ENCODE results near the gene ZNF618. TPM values are rescaled to one million over a fixed set of nuclear protein-coding genes. Genes with fewer than 3 reads are reported as not detected.
"Not testable (repeated sequence)": the region's sequence is repeated elsewhere in the genome, so short reads cannot be mapped to it uniquely, and the experiment has no call there.

The ZNF618 gene
- total RNA-seq, 4 donors from 2014 or later = 2.1 to 6.2 (median 4.1) TPM

GRCh38 chr9:114039484-114039883, 163.4 kb downstream of the ZNF618 start:
- no peaks in the 10 kb centered on the region for H3K27me3 ChIP-seq
- H3K27ac ChIP-seq = no peak overlapping the region
- TF ChIP-seq POLR2A (IDR thresholded peaks at IDR 0.05) (no peak), EP300 (IDR thresholded peaks at IDR 0.05) (no peak), CTCF (IDR thresholded peaks at IDR 0.05) (no peak), POLR2AphosphoS5 (IDR thresholded peaks at IDR 0.05) (no peak)
- peaks cover 0 to 66% of the 10 kb centered on the region in 2 donors for H3K36me3 ChIP-seq
- no peak overlapping the region for H3K4me3 ChIP-seq
- no peak for ATAC-seq
- H3K4me1 ChIP-seq = no peaks in the 10 kb centered on the region
- H3K9me3 ChIP-seq = peaks cover 0 to 11% (median 0%) of the 10 kb centered on the region in 3 donors
- 100% methylated on average over 2 of the region's 5 CpGs; no CpG with 5 or more reads in 1 of the 2 donors for WGBS, 2 donors (ENCODE audit: low coverage in 1 of 2)

- H3K27ac ChIP-seq, ATAC-seq, H3K27me3 ChIP-seq, H3K4me1 ChIP-seq, H3K4me3 ChIP-seq, H3K9me3 ChIP-seq: not testable (repeated sequence)
- peaks cover 0 to 37% of the 10 kb centered on the region in 2 donors for H3K36me3 ChIP-seq
These were observed 167.6 kb downstream of the ZNF618 start for GRCh38 chr9:114043660-114044059.

- no peak for TF ChIP-seq EP300 (IDR thresholded peaks at IDR 0.05)
- no peak for TF ChIP-seq POLR2AphosphoS5 (IDR thresholded peaks at IDR 0.05)
- TF ChIP-seq POLR2A (IDR thresholded peaks at IDR 0.05) = no peak
- no peak for TF ChIP-seq CTCF (IDR thresholded peaks at IDR 0.05)
- Histone ChIP-seq H3K9me3 (no peaks in the 10 kb centered on the region), H3K27ac (no peak overlapping the region), H3K36me3 (peaks cover 0 to 51% of the 10 kb centered on the region in 2 donors), H3K27me3 (no peaks in the 10 kb centered on the region), H3K4me1 (no peaks in the 10 kb centered on the region), H3K4me3 (no peak overlapping the region)
- ATAC-seq = no peak
- WGBS, 2 donors (ENCODE audit: low coverage in 1 of 2) = 91 to 100% methylated on average over 4 of the region's 4 CpGs
These were observed 170.2 kb downstream of the ZNF618 start for GRCh38 chr9:114046237-114046755.

- H3K4me3 ChIP-seq = no peak overlapping the region
- no peaks in the 10 kb centered on the region for H3K9me3 ChIP-seq
- WGBS, 2 donors (ENCODE audit: low coverage in 1 of 2) = 100% methylated on average over 1 of the region's 1 CpG; no CpG with 5 or more reads in 1 of the 2 donors
- no peak for ATAC-seq
- TF ChIP-seq POLR2A (IDR thresholded peaks at IDR 0.05) = no peak
- no peak for TF ChIP-seq EP300 (IDR thresholded peaks at IDR 0.05)
- TF ChIP-seq POLR2AphosphoS5 (IDR thresholded peaks at IDR 0.05) = no peak
- TF ChIP-seq CTCF (IDR thresholded peaks at IDR 0.05) = no peak
- no peaks in the 10 kb centered on the region for H3K27me3 ChIP-seq
- H3K36me3 ChIP-seq = peaks cover 0 to 57% of the 10 kb centered on the region in 2 donors
- H3K27ac ChIP-seq = no peak overlapping the region
- no peaks in the 10 kb centered on the region for H3K4me1 ChIP-seq
These were observed 170.8 kb downstream of the ZNF618 start for GRCh38 chr9:114046875-114047274.

- H3K4me1 ChIP-seq = no peaks in the 10 kb centered on the region
- no peak for ATAC-seq
- TF ChIP-seq EP300 (IDR thresholded peaks at IDR 0.05) (no peak), CTCF (IDR thresholded peaks at IDR 0.05) (no peak), POLR2A (IDR thresholded peaks at IDR 0.05) (no peak), POLR2AphosphoS5 (IDR thresholded peaks at IDR 0.05) (no peak)
- peaks cover 0 to 55% of the 10 kb centered on the region in 2 donors for H3K36me3 ChIP-seq
- no peak overlapping the region for H3K4me3 ChIP-seq
- H3K9me3 ChIP-seq = no peaks in the 10 kb centered on the region
- 88 to 100% methylated on average over 1 of the region's 3 CpGs for WGBS, 2 donors (ENCODE audit: low coverage in 1 of 2)
- no peaks in the 10 kb centered on the region for H3K27me3 ChIP-seq
- no peak overlapping the region for H3K27ac ChIP-seq
These were observed 171.6 kb downstream of the ZNF618 start for GRCh38 chr9:114047717-114048116.
